Measurements from ENCODE around the gene CSK.
"Not testable (repeated sequence)": the region's sequence is repeated elsewhere in the genome, so short reads cannot be mapped to it uniquely, and the experiment has no call there.

Gene CSK

DNA sequence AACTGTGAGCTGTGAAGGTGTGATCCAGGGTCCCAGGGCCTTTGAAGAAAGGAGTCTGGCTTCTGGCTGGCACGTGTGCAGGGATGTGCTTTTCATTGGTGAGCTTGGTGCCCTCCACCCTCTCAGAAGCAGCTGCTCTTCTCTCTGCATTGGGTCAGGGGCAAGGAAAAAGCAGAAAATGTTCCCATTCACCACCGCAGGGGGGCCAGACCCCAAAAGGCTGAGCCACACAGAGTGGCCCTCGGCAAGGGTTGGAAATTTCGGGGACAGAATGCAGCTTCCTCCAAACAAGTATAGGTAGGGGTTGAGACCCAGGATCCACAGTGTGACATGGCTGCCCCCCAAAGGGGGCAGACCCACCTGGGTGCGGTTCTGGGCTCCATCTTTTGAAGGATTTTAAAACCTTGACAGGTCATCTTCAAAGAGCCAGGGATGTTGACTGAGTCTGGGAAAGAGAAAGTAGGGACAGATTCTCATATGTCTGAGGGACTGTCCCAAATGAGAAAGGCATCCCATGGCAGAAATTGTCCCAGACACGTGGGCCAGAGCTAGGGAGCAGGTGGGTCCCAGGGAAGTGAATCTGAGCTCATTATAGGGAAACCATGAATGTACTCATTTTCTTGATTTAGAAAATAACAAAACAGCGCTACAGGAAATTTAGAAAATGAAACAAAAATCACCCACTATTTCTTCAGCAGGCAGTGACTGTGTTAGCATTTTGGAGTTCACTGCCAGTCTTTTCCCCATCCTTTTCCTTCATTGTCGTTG, 2.7 kb downstream of the CSK start:
- Histone ChIP-seq H3K9me3 (ENCODE audit: control insufficient read depth, insufficient read depth, low read length) (no peaks in the 10 kb centered on the region), H3K36me3 (ENCODE audit: control insufficient read depth, insufficient read depth, low read length) (no peaks in the 10 kb centered on the region), H3K4me1 (ENCODE audit: control insufficient read depth, insufficient read depth, low read length) (peaks cover 15% of the 10 kb centered on the region), H3K9ac (ENCODE audit: low read depth, low read length) (no peak overlapping the region), H3K27me3 (ENCODE audit: control insufficient read depth, insufficient read depth, low read length) (peaks cover 57% of the 10 kb centered on the region), H3K4me3 (ENCODE audit: low read depth, low read length) (no peak overlapping the region)

GRCh38 chr15:74785194-74786032, 3.5 kb downstream of the CSK start:
- no peak overlapping the region for H3K9ac ChIP-seq (ENCODE audit: low read depth, low read length)
- H3K27me3 ChIP-seq (ENCODE audit: control insufficient read depth, insufficient read depth, low read length), result peaks cover 58% of the 10 kb centered on the region
- no peak overlapping the region for H3K4me3 ChIP-seq (ENCODE audit: low read depth, low read length)
- no peaks in the 10 kb centered on the region for H3K9me3 ChIP-seq (ENCODE audit: control insufficient read depth, insufficient read depth, low read length)
- H3K36me3 ChIP-seq (ENCODE audit: control insufficient read depth, insufficient read depth, low read length), result no peaks in the 10 kb centered on the region
- peaks cover 15% of the 10 kb centered on the region for H3K4me1 ChIP-seq (ENCODE audit: control insufficient read depth, insufficient read depth, low read length)

- H3K4me3 ChIP-seq (ENCODE audit: low read depth, low read length); H3K9ac ChIP-seq (ENCODE audit: low read depth, low read length); H3K9me3 ChIP-seq (ENCODE audit: control insufficient read depth, insufficient read depth, low read length); H3K36me3 ChIP-seq (ENCODE audit: control insufficient read depth, insufficient read depth, low read length): not testable (repeated sequence)
- Histone ChIP-seq H3K27me3 (ENCODE audit: control insufficient read depth, insufficient read depth, low read length) (peaks cover 56% of the 10 kb centered on the region), H3K4me1 (ENCODE audit: control insufficient read depth, insufficient read depth, low read length) (peaks cover 15% of the 10 kb centered on the region)
These were observed 4.2 kb downstream of the CSK start for GRCh38 chr15:74786081-74786480.

GRCh38 chr15:74786551-74787165, 4.8 kb downstream of the CSK start:
- Histone ChIP-seq H3K9ac (ENCODE audit: low read depth, low read length) (no peak overlapping the region), H3K27me3 (ENCODE audit: control insufficient read depth, insufficient read depth, low read length) (peaks cover 53% of the 10 kb centered on the region), H3K9me3 (ENCODE audit: control insufficient read depth, insufficient read depth, low read length) (no peaks in the 10 kb centered on the region), H3K36me3 (ENCODE audit: control insufficient read depth, insufficient read depth, low read length) (no peaks in the 10 kb centered on the region), H3K4me1 (ENCODE audit: control insufficient read depth, insufficient read depth, low read length) (peaks cover 13% of the 10 kb centered on the region), H3K4me3 (ENCODE audit: low read depth, low read length) (no peak overlapping the region)

DNA sequence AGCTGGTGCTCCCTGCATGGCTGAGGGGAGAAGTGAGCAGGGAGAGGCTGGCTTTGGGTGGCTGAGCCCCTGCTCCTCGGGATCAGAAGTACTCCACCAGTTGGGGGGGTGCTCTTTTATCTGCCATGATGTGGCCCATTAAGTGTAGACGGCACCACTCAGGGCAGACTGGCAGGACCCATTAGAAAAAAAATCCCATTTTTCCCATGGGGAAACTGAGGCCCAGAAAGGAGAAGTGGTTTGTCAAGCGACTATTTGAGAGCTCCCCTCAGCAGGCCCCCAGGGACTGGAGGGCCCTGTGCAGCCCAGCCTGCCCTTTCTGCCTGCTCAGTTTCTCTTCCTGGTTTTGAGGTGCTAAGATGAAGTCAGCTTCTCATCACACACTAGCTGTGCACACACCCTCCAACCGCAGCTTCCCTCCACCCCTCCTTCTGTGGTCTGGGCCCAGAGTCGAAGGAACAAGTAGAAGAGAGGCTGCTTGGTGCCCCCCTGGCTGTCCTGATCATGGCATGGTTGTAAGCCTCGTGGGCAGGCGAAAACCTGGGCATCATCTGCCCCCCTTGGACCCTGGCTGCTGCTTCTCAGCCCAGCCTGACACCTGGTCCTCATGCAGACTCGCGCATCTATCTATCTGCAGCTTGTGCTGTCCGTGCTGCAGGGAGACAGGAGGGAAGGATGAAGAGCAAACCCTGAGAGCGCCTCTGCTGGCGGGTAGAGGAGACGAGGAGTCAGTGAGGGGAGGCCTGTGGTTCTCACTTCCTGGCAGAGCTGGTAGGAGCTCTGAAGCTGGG, 5.6 kb downstream of the CSK start:
- H3K36me3 ChIP-seq (ENCODE audit: control insufficient read depth, insufficient read depth, low read length), result no peaks in the 10 kb centered on the region
- H3K4me1 ChIP-seq (ENCODE audit: control insufficient read depth, insufficient read depth, low read length), result peaks cover 13% of the 10 kb centered on the region
- H3K27me3 ChIP-seq (ENCODE audit: control insufficient read depth, insufficient read depth, low read length), result peaks cover 58% of the 10 kb centered on the region
- H3K4me3 ChIP-seq (ENCODE audit: low read depth, low read length), result no peak overlapping the region
- H3K9ac ChIP-seq (ENCODE audit: low read depth, low read length), result no peak overlapping the region
- no peaks in the 10 kb centered on the region for H3K9me3 ChIP-seq (ENCODE audit: control insufficient read depth, insufficient read depth, low read length)

- no peaks in the 10 kb centered on the region for H3K36me3 ChIP-seq (ENCODE audit: control insufficient read depth, insufficient read depth, low read length)
- H3K4me3 ChIP-seq (ENCODE audit: low read depth, low read length), result no peak overlapping the region
- peaks cover 54% of the 10 kb centered on the region for H3K27me3 ChIP-seq (ENCODE audit: control insufficient read depth, insufficient read depth, low read length)
- no peaks in the 10 kb centered on the region for H3K9me3 ChIP-seq (ENCODE audit: control insufficient read depth, insufficient read depth, low read length)
- H3K4me1 ChIP-seq (ENCODE audit: control insufficient read depth, insufficient read depth, low read length), result peaks cover 13% of the 10 kb centered on the region
- H3K9ac ChIP-seq (ENCODE audit: low read depth, low read length), result no peak overlapping the region
These were observed 6.3 kb downstream of the CSK start for GRCh38 chr15:74788042-74788682.

- Histone ChIP-seq H3K4me3 (ENCODE audit: low read depth, low read length) (no peak overlapping the region), H3K4me1 (ENCODE audit: control insufficient read depth, insufficient read depth, low read length) (peaks cover 13% of the 10 kb centered on the region)
These were observed 6.8 kb downstream of the CSK start for GRCh38 chr15:74788683-74789151.

DNA sequence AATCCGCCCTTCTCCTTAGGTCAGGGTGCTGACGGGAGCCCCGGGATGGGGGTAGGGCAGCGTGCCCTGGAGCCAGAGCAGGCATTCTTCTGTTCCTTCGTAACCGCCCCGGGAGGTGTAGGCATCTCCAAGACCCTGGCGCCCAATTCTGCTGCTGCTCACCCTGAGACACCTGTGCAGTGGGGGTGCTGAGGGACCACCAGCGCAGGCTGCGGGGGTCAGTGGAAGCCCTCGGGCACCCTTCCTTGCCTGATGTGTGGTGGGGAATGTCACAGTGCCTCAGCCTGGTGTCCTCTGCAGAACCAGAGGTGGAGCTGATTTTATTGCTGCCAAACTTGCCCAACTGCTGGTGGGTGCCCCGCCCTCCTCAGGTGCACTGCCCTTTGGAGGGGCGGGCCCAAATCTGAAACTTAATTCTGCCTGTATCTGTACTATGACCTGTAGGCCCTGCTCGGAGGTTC, 7.3 kb downstream of the CSK start:
- H3K4me3 ChIP-seq (ENCODE audit: low read depth, low read length), result no peak overlapping the region
- H3K9me3 ChIP-seq (ENCODE audit: control insufficient read depth, insufficient read depth, low read length), result no peaks in the 10 kb centered on the region
- H3K27me3 ChIP-seq (ENCODE audit: control insufficient read depth, insufficient read depth, low read length), result peaks cover 47% of the 10 kb centered on the region
- no peak overlapping the region for H3K9ac ChIP-seq (ENCODE audit: low read depth, low read length)
- H3K4me1 ChIP-seq (ENCODE audit: control insufficient read depth, insufficient read depth, low read length), result peaks cover 13% of the 10 kb centered on the region
- H3K36me3 ChIP-seq (ENCODE audit: control insufficient read depth, insufficient read depth, low read length), result no peaks in the 10 kb centered on the region

More at GRCh38 chr15:74788683-74789151, 6.8 kb downstream of the CSK start:
- Histone ChIP-seq H3K9me3 (ENCODE audit: control insufficient read depth, insufficient read depth, low read length) (no peaks in the 10 kb centered on the region), H3K36me3 (ENCODE audit: control insufficient read depth, insufficient read depth, low read length) (no peaks in the 10 kb centered on the region), H3K9ac (ENCODE audit: low read depth, low read length) (no peak overlapping the region), H3K27me3 (ENCODE audit: control insufficient read depth, insufficient read depth, low read length) (peaks cover 49% of the 10 kb centered on the region)

DNA sequence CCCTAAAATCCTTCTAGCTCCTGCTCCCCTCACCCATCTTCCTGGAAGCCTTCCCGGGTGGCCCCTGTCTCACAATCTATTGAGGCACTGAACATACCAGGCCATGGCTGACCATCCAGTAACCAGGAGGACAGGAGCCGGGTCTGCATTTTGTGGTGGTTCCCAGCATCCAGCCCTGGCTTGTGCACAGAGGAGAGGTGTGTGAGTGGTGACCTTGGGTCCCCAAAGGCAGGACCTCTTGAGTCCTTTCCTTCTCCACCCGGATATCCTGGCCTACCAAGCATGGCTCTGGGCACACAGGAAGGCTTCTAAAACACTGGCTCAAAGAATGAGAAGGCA, 7.8 kb downstream of the CSK start:
- no peaks in the 10 kb centered on the region for H3K9me3 ChIP-seq (ENCODE audit: control insufficient read depth, insufficient read depth, low read length)
- peaks cover 13% of the 10 kb centered on the region for H3K4me1 ChIP-seq (ENCODE audit: control insufficient read depth, insufficient read depth, low read length)
- no peaks in the 10 kb centered on the region for H3K36me3 ChIP-seq (ENCODE audit: control insufficient read depth, insufficient read depth, low read length)
- peaks cover 47% of the 10 kb centered on the region for H3K27me3 ChIP-seq (ENCODE audit: control insufficient read depth, insufficient read depth, low read length)
- H3K4me3 ChIP-seq (ENCODE audit: low read depth, low read length), result no peak overlapping the region
- H3K9ac ChIP-seq (ENCODE audit: low read depth, low read length), result no peak overlapping the region

- H3K36me3 ChIP-seq (ENCODE audit: control insufficient read depth, insufficient read depth, low read length), result no peaks in the 10 kb centered on the region
- H3K4me3 ChIP-seq (ENCODE audit: low read depth, low read length), result no peak overlapping the region
- no peak overlapping the region for H3K9ac ChIP-seq (ENCODE audit: low read depth, low read length)
- H3K27me3 ChIP-seq (ENCODE audit: control insufficient read depth, insufficient read depth, low read length), result peaks cover 45% of the 10 kb centered on the region
- peaks cover 13% of the 10 kb centered on the region for H3K4me1 ChIP-seq (ENCODE audit: control insufficient read depth, insufficient read depth, low read length)
- H3K9me3 ChIP-seq (ENCODE audit: control insufficient read depth, insufficient read depth, low read length), result no peaks in the 10 kb centered on the region
These were observed 8.4 kb downstream of the CSK start for GRCh38 chr15:74790080-74790916.
